D721Med (cell line): ENCODE results near the gene GMDS.

ENCODE experiments used
- DNase-seq: peaks from one replicate; pipeline ENCODE4 v3.0.0; 2011; ENCODE audit warnings: low spot score; ENCODE audit not compliant: insufficient read length
- FAIRE-seq: peaks from 2 replicates; lab custom pipeline; 2011; peaks lifted over from hg19 to GRCh38; lab: Jason Lieb, UNC
- TF ChIP-seq, protein P1 (sequence below): IDR thresholded peaks from 2 replicates; pipeline ENCODE4 v1.5.1; 2012; ENCODE audit warnings: mild to moderate bottlenecking, control low read depth; ENCODE audit not compliant: insufficient read depth; ENCODE audit errors: missing control alignments

Gene GMDS

DNA sequence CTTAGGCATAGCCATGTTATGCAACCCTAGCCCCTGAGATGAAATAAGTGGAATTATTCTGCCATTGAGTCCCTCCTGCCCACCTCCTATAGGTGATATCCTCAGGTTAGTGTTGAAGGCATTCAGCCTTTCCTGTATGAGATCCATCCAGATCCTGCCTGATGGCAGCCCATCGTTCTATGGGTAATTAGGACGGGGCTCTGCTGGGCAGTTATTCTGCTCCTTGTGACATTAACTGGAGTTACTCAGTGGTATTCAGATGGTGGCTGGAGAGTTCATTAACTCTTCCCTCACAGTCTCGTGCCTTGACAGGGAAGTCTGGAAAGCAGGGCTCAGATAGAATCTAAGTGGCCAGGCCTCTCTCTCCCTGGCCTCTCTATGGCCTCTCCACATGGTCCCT lies 9.3 kb upstream of the GMDS start:
- FAIRE-seq = no peak
- DNase-seq = no peak
- TF ChIP-seq, protein P1, sequence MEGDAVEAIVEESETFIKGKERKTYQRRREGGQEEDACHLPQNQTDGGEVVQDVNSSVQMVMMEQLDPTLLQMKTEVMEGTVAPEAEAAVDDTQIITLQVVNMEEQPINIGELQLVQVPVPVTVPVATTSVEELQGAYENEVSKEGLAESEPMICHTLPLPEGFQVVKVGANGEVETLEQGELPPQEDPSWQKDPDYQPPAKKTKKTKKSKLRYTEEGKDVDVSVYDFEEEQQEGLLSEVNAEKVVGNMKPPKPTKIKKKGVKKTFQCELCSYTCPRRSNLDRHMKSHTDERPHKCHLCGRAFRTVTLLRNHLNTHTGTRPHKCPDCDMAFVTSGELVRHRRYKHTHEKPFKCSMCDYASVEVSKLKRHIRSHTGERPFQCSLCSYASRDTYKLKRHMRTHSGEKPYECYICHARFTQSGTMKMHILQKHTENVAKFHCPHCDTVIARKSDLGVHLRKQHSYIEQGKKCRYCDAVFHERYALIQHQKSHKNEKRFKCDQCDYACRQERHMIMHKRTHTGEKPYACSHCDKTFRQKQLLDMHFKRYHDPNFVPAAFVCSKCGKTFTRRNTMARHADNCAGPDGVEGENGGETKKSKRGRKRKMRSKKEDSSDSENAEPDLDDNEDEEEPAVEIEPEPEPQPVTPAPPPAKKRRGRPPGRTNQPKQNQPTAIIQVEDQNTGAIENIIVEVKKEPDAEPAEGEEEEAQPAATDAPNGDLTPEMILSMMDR = no peak

DNA sequence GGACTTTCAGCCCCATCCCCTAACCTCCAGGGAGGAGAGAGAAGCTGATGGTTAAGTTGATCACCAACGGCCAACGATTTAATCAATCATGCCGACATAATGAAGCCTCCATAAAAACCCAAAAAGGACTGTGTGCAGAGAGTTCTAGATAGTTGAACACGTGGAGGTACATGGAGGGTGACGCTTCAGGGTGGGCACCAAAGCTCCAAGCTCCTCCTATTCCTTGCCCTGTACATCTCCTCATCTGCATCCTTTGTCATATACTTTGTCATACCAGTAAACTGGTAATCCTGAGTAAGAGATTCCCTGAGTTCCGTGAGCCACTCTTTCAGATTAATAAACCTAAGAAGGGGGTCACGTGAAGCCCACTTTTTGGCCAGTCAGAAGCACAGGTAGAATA lies 3.7 kb upstream of the GMDS start:
- DNase-seq (no peak), FAIRE-seq (no peak)
- TF ChIP-seq, protein P1 = no peak

DNA sequence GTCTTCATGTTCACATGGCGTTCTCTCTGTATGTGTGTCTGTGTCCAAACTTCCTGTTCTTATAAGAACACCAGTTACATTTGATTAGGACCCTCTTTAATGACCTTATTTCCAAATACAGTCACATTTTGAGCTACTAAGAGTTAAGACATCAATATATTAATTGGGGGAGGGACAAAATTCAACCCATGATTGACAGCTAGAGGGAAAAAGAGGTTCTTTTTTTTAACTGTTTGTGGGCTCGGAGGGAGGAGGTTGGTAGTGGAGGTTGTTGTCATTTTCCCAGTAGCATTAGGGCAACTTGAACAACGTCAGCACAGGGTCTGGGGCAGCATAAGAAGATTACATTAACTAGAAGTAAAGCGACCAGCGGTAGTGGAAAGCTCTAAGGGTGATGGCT lies 2.3 kb upstream of the GMDS start:
- DNase-seq (no peak), FAIRE-seq (no peak)
- TF ChIP-seq, protein P1 = no peak

DNA sequence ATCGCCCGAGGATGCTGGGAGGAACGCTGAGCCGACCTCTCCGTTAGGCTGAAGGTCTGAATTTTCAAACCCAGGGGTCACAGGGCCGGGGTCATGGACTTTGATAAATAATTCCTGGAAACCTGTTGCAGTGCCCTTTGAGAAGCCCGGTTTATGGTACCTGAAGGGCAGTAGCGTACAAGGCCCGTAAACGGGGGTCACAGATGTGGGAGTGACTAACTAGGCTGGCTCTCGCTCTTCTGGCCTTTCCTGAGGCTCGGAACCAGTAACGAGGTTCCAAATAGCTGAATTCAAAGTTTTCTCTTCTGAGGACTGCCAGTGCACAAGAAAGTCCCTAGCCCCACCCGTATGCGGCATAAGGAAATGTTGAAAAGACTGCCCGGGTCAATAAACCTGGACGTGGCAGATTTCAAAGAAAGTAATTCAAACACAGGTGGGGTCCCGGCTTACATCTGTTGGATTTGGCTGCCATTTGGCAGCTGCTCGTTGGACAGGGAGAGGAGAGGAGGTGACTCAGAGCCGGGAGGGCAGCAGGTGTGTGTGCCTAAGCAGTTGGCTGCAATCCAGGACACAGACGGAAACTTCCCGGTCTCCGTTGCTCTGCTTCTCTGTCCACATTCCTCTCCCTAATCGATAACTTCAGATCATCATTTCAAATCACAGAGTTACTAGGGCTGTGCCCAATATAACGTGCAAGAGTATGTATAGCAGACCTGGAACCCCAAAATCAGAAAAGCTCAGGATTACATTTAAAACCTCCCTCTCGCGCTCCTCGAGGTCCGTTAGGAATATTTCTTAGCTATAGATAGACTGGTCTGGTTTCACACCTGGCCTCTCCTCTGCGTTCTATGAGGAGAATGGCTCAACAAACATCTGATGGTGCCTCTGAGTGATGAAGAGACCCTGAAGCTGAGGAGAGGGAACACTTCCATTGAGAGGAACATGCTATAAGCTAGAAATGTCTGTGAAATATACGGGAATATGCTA lies 765 bp upstream of the GMDS start:
- DNase-seq (no peak), FAIRE-seq (no peak)
- TF ChIP-seq, protein P1 = no peak

GRCh38 chr6:2244261-2245102 lies 923 bp downstream of the GMDS start:
- no peak for FAIRE-seq
- no peak for DNase-seq
- TF ChIP-seq, protein P1 = no peak

DNA sequence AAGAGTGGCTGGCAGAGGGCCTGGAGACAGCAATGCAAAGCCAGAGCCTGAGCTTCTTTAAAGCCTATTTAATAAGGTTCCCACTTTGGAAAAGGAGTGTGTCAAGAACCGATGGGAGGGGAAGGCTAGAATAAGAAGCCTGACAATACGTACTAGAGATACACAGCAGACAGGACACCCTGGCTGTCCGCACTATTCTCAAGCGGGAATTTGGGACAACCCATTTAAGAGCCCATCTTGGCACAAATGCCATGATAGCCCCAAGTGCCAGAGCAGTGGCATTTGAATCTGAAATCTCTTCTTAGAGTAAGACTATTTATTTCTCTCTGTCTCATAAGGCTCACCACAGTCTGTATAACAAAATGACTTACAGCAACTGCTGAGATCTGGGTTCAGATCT lies 3.1 kb downstream of the GMDS start:
- FAIRE-seq = no peak
- no peak for DNase-seq
- TF ChIP-seq, protein P1 = no peak
